ENCODE measurements around the gene KLK2.

DNA sequence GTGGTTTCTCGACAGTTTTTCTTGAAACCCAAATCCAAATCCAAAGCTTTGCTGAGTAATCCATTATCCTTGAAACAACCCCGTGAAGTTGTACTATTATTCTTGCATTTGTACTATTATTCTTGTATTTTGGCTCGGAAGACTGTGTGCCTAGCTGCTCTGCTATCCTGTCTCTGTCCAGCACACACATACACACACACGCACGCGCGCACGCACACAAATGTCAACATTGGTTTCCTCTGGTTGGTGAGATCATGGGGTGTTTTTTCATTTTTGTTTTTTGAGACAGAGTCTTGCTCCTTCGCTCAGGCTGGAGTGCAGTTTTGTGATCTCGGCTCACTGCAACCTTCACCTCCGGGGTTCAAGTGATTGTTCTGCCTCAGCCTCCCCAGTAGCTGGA is 52.9 kb downstream of the KLK2 start:
- TF ChIP-seq, protein P1, sequence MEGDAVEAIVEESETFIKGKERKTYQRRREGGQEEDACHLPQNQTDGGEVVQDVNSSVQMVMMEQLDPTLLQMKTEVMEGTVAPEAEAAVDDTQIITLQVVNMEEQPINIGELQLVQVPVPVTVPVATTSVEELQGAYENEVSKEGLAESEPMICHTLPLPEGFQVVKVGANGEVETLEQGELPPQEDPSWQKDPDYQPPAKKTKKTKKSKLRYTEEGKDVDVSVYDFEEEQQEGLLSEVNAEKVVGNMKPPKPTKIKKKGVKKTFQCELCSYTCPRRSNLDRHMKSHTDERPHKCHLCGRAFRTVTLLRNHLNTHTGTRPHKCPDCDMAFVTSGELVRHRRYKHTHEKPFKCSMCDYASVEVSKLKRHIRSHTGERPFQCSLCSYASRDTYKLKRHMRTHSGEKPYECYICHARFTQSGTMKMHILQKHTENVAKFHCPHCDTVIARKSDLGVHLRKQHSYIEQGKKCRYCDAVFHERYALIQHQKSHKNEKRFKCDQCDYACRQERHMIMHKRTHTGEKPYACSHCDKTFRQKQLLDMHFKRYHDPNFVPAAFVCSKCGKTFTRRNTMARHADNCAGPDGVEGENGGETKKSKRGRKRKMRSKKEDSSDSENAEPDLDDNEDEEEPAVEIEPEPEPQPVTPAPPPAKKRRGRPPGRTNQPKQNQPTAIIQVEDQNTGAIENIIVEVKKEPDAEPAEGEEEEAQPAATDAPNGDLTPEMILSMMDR (IDR thresholded peaks at IDR 0.05) = no peak
- no peak for TF ChIP-seq POLR2A (IDR thresholded peaks at IDR 0.05)

All from right lobe of liver (tissue), 4 donors.